ENCODE results near the gene ACBD6.

DNA sequence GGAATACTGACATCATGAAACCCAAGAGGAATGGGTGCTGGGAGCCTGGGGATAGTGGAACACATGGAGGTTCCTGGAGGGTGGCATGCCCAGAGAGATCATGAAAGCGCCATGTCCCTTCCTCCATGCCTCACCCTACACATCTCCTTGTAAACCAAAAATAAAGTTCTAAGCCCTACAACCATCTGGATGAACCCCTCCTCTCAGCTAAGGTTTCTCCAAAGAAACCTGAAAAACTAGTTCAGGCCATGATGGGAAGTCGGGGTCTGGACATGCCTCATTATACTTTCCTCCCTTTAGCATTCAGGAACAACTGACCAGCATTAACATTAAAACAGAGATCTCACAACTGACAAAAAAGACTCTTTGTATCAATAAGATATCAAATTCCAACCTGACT is 68.5 kb downstream of the ACBD6 start:
- TF ChIP-seq EZH2 (IDR thresholded peaks at IDR 0.05; ENCODE audit: insufficient read depth, poor library complexity, severe bottlenecking) (no peak), EZH2phosphoT487 (IDR thresholded peaks at IDR 0.05; ENCODE audit: insufficient read depth, low read depth) (no peak)

Data from GM23248 (cell line).